ENCODE measurements around the gene CD59. TPM values are rescaled to one million over a fixed set of nuclear protein-coding genes. Genes with fewer than 3 reads are reported as not detected.

CD59 gene
- total and polyA plus RNA-seq, 10 of the 15 experiments (the other 5 are each of a cell fraction or from before 2014, with no cell fraction given), result 55.5 to 256 (median 181) TPM

- CTCF ChIA-PET, result interaction anchor here (0.7 to 6.5 kb wide), 2 partner anchors 58 to 517 kb away, joined by 3 to 45 read pairs; no protein-coding TSS in a partner anchor
Observed at GRCh38 chr11:33684003-33684706, 52.1 kb downstream of the CD59 start.

More at GRCh38 chr11:33684003-33684706, 52.1 kb downstream of the CD59 start:
- WGBS (ENCODE audit: insufficient coverage, insufficient replicate concordance, low lambda C conversion rate, missing lambda C conversion rate), result 20% methylated on average over 5 of the region's 5 CpGs
- no peak for ATAC-seq
- in situ Hi-C loops (cut with MboI) (no loop called here), intact Hi-C loops (cut with micrococcal nuclease; ENCODE audit: unreplicated experiment) (no loop called here)
- no peak overlapping the region for H2AFZ ChIP-seq (ENCODE audit: control insufficient read depth, low read depth, low read length)
- no peak for DNase-seq (ENCODE audit: low read depth, low spot score)
- SMC1A ChIA-PET (ENCODE audit: uncharacterized antibody, unreplicated experiment), result interaction anchor here (0.6 to 1.4 kb wide), 4 partner anchors 10 to 321 kb away, joined by 3 read pairs; no protein-coding TSS in a partner anchor
- H3K9me3 ChIP-seq (replicated peaks; ENCODE audit: control insufficient read depth, insufficient read depth, low read length), result peaks cover 5% of the 10 kb centered on the region; the same call in 2 of the 3 replicates
- no peaks in the 10 kb centered on the region for H3K27me3 ChIP-seq (replicated peaks in 1 of 2; ENCODE audit: control insufficient read depth in 2 of 2, insufficient read depth in 2 of 2, low read length in 1 of 2)
- H3K4me2 ChIP-seq (ENCODE audit: control insufficient read depth, insufficient read depth), result no peak overlapping the region
- no peak overlapping the region for H3K27ac ChIP-seq (ENCODE audit: control insufficient read depth, insufficient read depth)
- FAIRE-seq, result no peak
- H4K20me1 ChIP-seq (ENCODE audit: control insufficient read depth, insufficient read depth), result no peaks in the 10 kb centered on the region
- no peaks in the 10 kb centered on the region for H3K79me2 ChIP-seq (ENCODE audit: control insufficient read depth, insufficient read depth, low read length)
- H3K4me3 ChIP-seq, result no peak overlapping the region
- no peak overlapping the region for H3K9ac ChIP-seq (ENCODE audit: control insufficient read depth, insufficient read depth, low read length)
- H3K36me3 ChIP-seq (ENCODE audit: control insufficient read depth in 2 of 2, insufficient read depth in 2 of 2, low read length in 1 of 2), result no peaks in the 10 kb centered on the region
- RAD21 ChIA-PET (ENCODE audit: unreplicated experiment), result interaction anchor here (0.6 to 1.6 kb wide), 2 partner anchors 58 to 301 kb away, joined by 3 to 4 read pairs; no protein-coding TSS in a partner anchor
- POLR2A ChIA-PET, result interaction anchor here (0.6 kb wide), 1 partner anchor 324 kb away, joined by 6 read pairs; no protein-coding TSS in a partner anchor
- peaks cover 3% of the 10 kb centered on the region; the same call in 1 of the 2 replicates for H3K4me1 ChIP-seq (ENCODE audit: control insufficient read depth, insufficient read depth, low read length)
- BruUV-seq (replicated peaks), result no TSS peak
- TF ChIP-seq MLLT1 (IDR thresholded peaks at IDR 0.05) (no peak), ZNF384 (IDR thresholded peaks at IDR 0.05; ENCODE audit: borderline replicate concordance, low read depth, low read length) (no peak), NFYB (IDR thresholded peaks at IDR 0.05; ENCODE audit: insufficient read depth, low read depth, low read length) (no peak)
